Activated CD4-positive, alpha-beta T cell treated with anti-CD3 and anti-CD28 coated beads for 36 hours (primary cell): ENCODE measurements around the gene RER1. TPM values are rescaled to one million over a fixed set of nuclear protein-coding genes. Genes with fewer than 3 reads are reported as not detected.
A peak's percentile ranks its signal among the peaks of the same experiment; 100 is the strongest.

Experiments used
- ATAC-seq: fragments of 200-7000 bp; cut with Tn5 transposase; one replicate; pipeline ENCODE4 v1.10.0; 2021; ENCODE audit warnings: mild to moderate bottlenecking, moderate library complexity
- CTCF ChIA-PET: fragments of 350-600 bp; sonication (Branson Sonifier 250); formaldehyde crosslinking; loops from one replicate; lab custom pipeline; 2021; ENCODE audit warnings: antibody characterized with exemption; lab: Charles Lee
- POLR2A ChIA-PET: fragments of 350-600 bp; sonication (Branson Sonifier 250); formaldehyde crosslinking; loops from one replicate; lab custom pipeline; 2021; ENCODE audit warnings: antibody characterized with exemption, inconsistent platforms; lab: Charles Lee
- DNase-seq: peaks from one replicate; pipeline ENCODE4 v3.0.0-alpha.2; 2020
- H3K27ac Mint-ChIP-seq: one replicate; pipeline ENCODE4 v1.8.0; 2021; ENCODE audit warnings: mixed read lengths
- H3K27me3 Mint-ChIP-seq: one replicate; pipeline ENCODE4 v1.8.0; 2021; ENCODE audit warnings: mixed read lengths
- H3K36me3 Mint-ChIP-seq: one replicate; pipeline ENCODE4 v1.8.0; 2021; ENCODE audit warnings: low read depth, mixed read lengths
- H3K4me1 Mint-ChIP-seq: one replicate; pipeline ENCODE4 v1.8.0; 2021; ENCODE audit warnings: mixed read lengths
- H3K4me3 Mint-ChIP-seq: one replicate; pipeline ENCODE4 v1.8.0; 2021; ENCODE audit warnings: mild to moderate bottlenecking, moderate library complexity, mixed read lengths
- H3K9me3 Mint-ChIP-seq: one replicate; pipeline ENCODE4 v1.8.0; 2021; ENCODE audit warnings: low read depth, mixed read lengths
- intact Hi-C, 2 experiments: fragments of 100-400 bp; cut with DNase I in 1 of 2; cut with micrococcal nuclease in 1 of 2; formaldehyde crosslinking; loops; one replicate each; pipeline versions ENCODE4 v1.14.2 to v1.15.1; 2022 to 2024; cut with DNase I, micrococcal nuclease
- total RNA-seq, 2 experiments: library from RNA; stranded (reverse); gene quantifications; one replicate each; pipeline ENCODE4 v1.2.3, GENCODE V29; 2021

Gene RER1
- total RNA-seq, 2 experiments from 2014 or later, result 146 to 152 TPM

GRCh38 chr1:2444138-2444591 is 52.5 kb downstream of the RER1 start:
- Mint-ChIP-seq H3K9me3 (no peaks in the 10 kb centered on the region), H3K27ac (no peak overlapping the region), H3K4me3 (no peak overlapping the region), H3K4me1 (no peaks in the 10 kb centered on the region), H3K36me3 (no peaks in the 10 kb centered on the region), H3K27me3 (peaks cover 5% of the 10 kb centered on the region)
- ChIA-PET CTCF (interaction anchor here (0.5 kb wide), 1 partner anchor 18 kb away, joined by 3 read pairs; no protein-coding TSS in a partner anchor), POLR2A (no interaction called here)
- intact Hi-C loops, result no loop called here
- DNase-seq (no peak), ATAC-seq (no peak)

GRCh38 chr1:2445162-2445822 is 53.7 kb downstream of the RER1 start:
- ATAC-seq (no peak), DNase-seq (no peak)
- intact Hi-C loops, result no loop called here
- H3K4me1 Mint-ChIP-seq, result no peaks in the 10 kb centered on the region
- peaks cover 4% of the 10 kb centered on the region for H3K27me3 Mint-ChIP-seq
- no peak overlapping the region for H3K4me3 Mint-ChIP-seq
- POLR2A ChIA-PET, result no interaction called here
- no peaks in the 10 kb centered on the region for H3K36me3 Mint-ChIP-seq
- H3K27ac Mint-ChIP-seq, result no peak overlapping the region
- CTCF ChIA-PET, result no interaction called here
- no peaks in the 10 kb centered on the region for H3K9me3 Mint-ChIP-seq

- no peaks in the 10 kb centered on the region for H3K4me1 Mint-ChIP-seq
- ATAC-seq (no peak), DNase-seq (no peak)
- ChIA-PET CTCF (no interaction called here), POLR2A (no interaction called here)
- intact Hi-C loops, result no loop called here
- peaks cover 4% of the 10 kb centered on the region for H3K27me3 Mint-ChIP-seq
- no peak overlapping the region for H3K4me3 Mint-ChIP-seq
- no peaks in the 10 kb centered on the region for H3K9me3 Mint-ChIP-seq
- H3K27ac Mint-ChIP-seq, result no peak overlapping the region
- H3K36me3 Mint-ChIP-seq, result no peaks in the 10 kb centered on the region
Observed at GRCh38 chr1:2445823-2446215, 54.2 kb downstream of the RER1 start.

GRCh38 chr1:2446394-2446793 is 54.8 kb downstream of the RER1 start:
- Mint-ChIP-seq H3K9me3 (no peaks in the 10 kb centered on the region), H3K4me3 (no peak overlapping the region), H3K4me1 (no peaks in the 10 kb centered on the region), H3K27ac (no peak overlapping the region), H3K27me3 (peaks cover 4% of the 10 kb centered on the region), H3K36me3 (no peaks in the 10 kb centered on the region)
- POLR2A ChIA-PET, result no interaction called here
- ATAC-seq, result no peak
- intact Hi-C loops, result no loop called here
- CTCF ChIA-PET, result no interaction called here
- DNase-seq, result no peak

GRCh38 chr1:2446861-2447260 is 55.2 kb downstream of the RER1 start:
- POLR2A ChIA-PET, result no interaction called here
- no peaks in the 10 kb centered on the region for H3K4me1 Mint-ChIP-seq
- DNase-seq (no peak), ATAC-seq (no peak)
- H3K36me3 Mint-ChIP-seq, result no peaks in the 10 kb centered on the region
- peaks cover 4% of the 10 kb centered on the region for H3K27me3 Mint-ChIP-seq
- no peak overlapping the region for H3K27ac Mint-ChIP-seq
- intact Hi-C loops, result no loop called here
- CTCF ChIA-PET, result no interaction called here
- no peak overlapping the region for H3K4me3 Mint-ChIP-seq
- H3K9me3 Mint-ChIP-seq, result no peaks in the 10 kb centered on the region

- DNase-seq (no peak), ATAC-seq (no peak)
- Mint-ChIP-seq H3K9me3 (no peaks in the 10 kb centered on the region), H3K27ac (no peak overlapping the region), H3K36me3 (no peaks in the 10 kb centered on the region), H3K4me3 (no peak overlapping the region), H3K4me1 (no peaks in the 10 kb centered on the region), H3K27me3 (peaks cover 4% of the 10 kb centered on the region)
- CTCF ChIA-PET, result no interaction called here
- POLR2A ChIA-PET, result no interaction called here
- intact Hi-C loops, result no loop called here
Observed at GRCh38 chr1:2447276-2448097, 55.8 kb downstream of the RER1 start.

- DNase-seq (no peak), ATAC-seq (no peak)
- Mint-ChIP-seq H3K27ac (no peak overlapping the region), H3K36me3 (no peaks in the 10 kb centered on the region), H3K4me1 (no peaks in the 10 kb centered on the region), H3K4me3 (no peak overlapping the region), H3K27me3 (peaks cover 2% of the 10 kb centered on the region), H3K9me3 (no peaks in the 10 kb centered on the region)
- intact Hi-C loops, result no loop called here
- ChIA-PET POLR2A (no interaction called here), CTCF (no interaction called here)
Observed at GRCh38 chr1:2448098-2448445, 56.4 kb downstream of the RER1 start.

- no peak overlapping the region for H3K27ac Mint-ChIP-seq
- no peak overlapping the region for H3K4me3 Mint-ChIP-seq
- no peak for DNase-seq
- H3K27me3 Mint-ChIP-seq, result peaks cover 2% of the 10 kb centered on the region
- ChIA-PET POLR2A (no interaction called here), CTCF (interaction anchor here (0.6 kb wide), 2 partner anchors 19 to 505 kb away, joined by 3 read pairs; no protein-coding TSS in a partner anchor)
- H3K36me3 Mint-ChIP-seq, result no peaks in the 10 kb centered on the region
- intact Hi-C loops, result no loop called here
- H3K4me1 Mint-ChIP-seq, result no peaks in the 10 kb centered on the region
- H3K9me3 Mint-ChIP-seq, result no peaks in the 10 kb centered on the region
- no peak for ATAC-seq
Observed at GRCh38 chr1:2449636-2450454, 58.2 kb downstream of the RER1 start.

GRCh38 chr1:2451741-2452140 is 60.1 kb downstream of the RER1 start:
- DNase-seq (peak; percentile 18), ATAC-seq (peak; percentile 57)
- Mint-ChIP-seq H3K4me1 (no peaks in the 10 kb centered on the region), H3K27me3 (no peaks in the 10 kb centered on the region), H3K9me3 (no peaks in the 10 kb centered on the region), H3K4me3 (no peak overlapping the region), H3K36me3 (no peaks in the 10 kb centered on the region), H3K27ac (no peak overlapping the region)
- ChIA-PET POLR2A (no interaction called here), CTCF (no interaction called here)
- intact Hi-C loops, result no loop called here

GRCh38 chr1:2452201-2452931 is 60.7 kb downstream of the RER1 start:
- intact Hi-C loops, result no loop called here
- Mint-ChIP-seq H3K9me3 (no peaks in the 10 kb centered on the region), H3K4me1 (no peaks in the 10 kb centered on the region), H3K36me3 (no peaks in the 10 kb centered on the region), H3K4me3 (no peak overlapping the region), H3K27ac (no peak overlapping the region), H3K27me3 (no peaks in the 10 kb centered on the region)
- CTCF ChIA-PET, result no interaction called here
- POLR2A ChIA-PET, result no interaction called here
- ATAC-seq, result no peak
- no peak for DNase-seq

- H3K4me3 Mint-ChIP-seq, result no peak overlapping the region
- no peak for DNase-seq
- ChIA-PET POLR2A (no interaction called here), CTCF (no interaction called here)
- no peak for ATAC-seq
- H3K27me3 Mint-ChIP-seq, result no peaks in the 10 kb centered on the region
- H3K9me3 Mint-ChIP-seq, result no peaks in the 10 kb centered on the region
- no peaks in the 10 kb centered on the region for H3K4me1 Mint-ChIP-seq
- H3K36me3 Mint-ChIP-seq, result no peaks in the 10 kb centered on the region
- intact Hi-C loops, result no loop called here
- no peak overlapping the region for H3K27ac Mint-ChIP-seq
Observed at GRCh38 chr1:2452932-2453315, 61.3 kb downstream of the RER1 start.
